HepG2 (cell line): ENCODE data around the gene NCOR2. TPM values are rescaled to one million over a fixed set of nuclear protein-coding genes. Genes with fewer than 3 reads are reported as not detected.

ENCODE experiments used
- ATAC-seq: fragments of 200-7000 bp; cut with Tn5 transposase; 3 replicates; pipeline ENCODE4 v1.9.1; 2020; ENCODE audit warnings: mild to moderate bottlenecking, moderate library complexity
- BruUV-seq: library from RNA; stranded (reverse); fragments of 400-500 nt; replicated peaks from 2 replicates; lab custom pipeline; 2021; lab: Mats Ljungman, UMichigan
- CTCF ChIA-PET: fragments of 300-600 bp; formaldehyde crosslinking; extraction: SDS; loops from one replicate; lab custom pipeline; 2021; ENCODE audit warnings: low total read pairs, inconsistent platforms, low intra/inter-chr PET ratio; lab: Yijun Ruan, JAX
- POLR2A ChIA-PET: fragments of 350-600 bp; sonication (Branson Sonifier 250); formaldehyde crosslinking; loops from one replicate; lab custom pipeline; 2020; ENCODE audit warnings: antibody characterized with exemption, inconsistent platforms; lab: Yijun Ruan, JAX
- DNase-seq: peaks from one replicate; pipeline ENCODE4 v3.0.0-alpha.2; 2015; ENCODE audit warnings: low spot score
- FAIRE-seq: peaks from 3 replicates; lab custom pipeline; 2011; peaks lifted over from hg19 to GRCh38; lab: Jason Lieb, UNC
- H2AFZ ChIP-seq: one replicate; pipeline ENCODE4 v1.6.1; 2011; ENCODE audit warnings: low read length, inconsistent platforms
- H3K27ac ChIP-seq: fragments of 300-600 bp; 3 replicates; pipeline ENCODE4 v1.8.0; 2011; ENCODE audit warnings: mixed run types, mild to moderate bottlenecking, mixed read lengths, low read length, inconsistent platforms; ENCODE audit not compliant: insufficient read depth; ENCODE audit errors: extremely low read length
- H3K27me3 ChIP-seq, 2 experiments: fragments of 200-600 bp in 1 of 2; 2 replicates in 1 of 2; 3 replicates in 1 of 2; pipeline versions ENCODE4 v1.6.0 to v1.8.0; 2011; ENCODE audit warnings: low read length in 2 of 2, mild to moderate bottlenecking in 2 of 2, moderate library complexity in 2 of 2, inconsistent platforms in 1 of 2; ENCODE audit not compliant: insufficient read depth in 2 of 2, control insufficient read depth in 1 of 2
- H3K36me3 ChIP-seq, 2 experiments: fragments of 200-600 bp in 1 of 2; replicated peaks in 1 of 2; 2 replicates in 1 of 2; 3 replicates in 1 of 2; pipeline versions ENCODE4 v1.5.1 to v1.8.0; 2011; ENCODE audit warnings: low read length in 2 of 2, inconsistent platforms in 1 of 2; ENCODE audit not compliant: insufficient read depth in 2 of 2, control insufficient read depth in 1 of 2
- H3K4me1 ChIP-seq: 2 replicates; pipeline ENCODE4 v1.5.1; 2012; ENCODE audit warnings: low read length, inconsistent platforms; ENCODE audit not compliant: insufficient read depth
- H3K4me2 ChIP-seq: 2 replicates; pipeline ENCODE4 v1.6.0; 2011; ENCODE audit warnings: low read depth, low read length, inconsistent platforms
- H3K4me3 ChIP-seq, 3 experiments: fragments of 200-600 bp in 1 of 3; sonication (generic), shearing (Covaris generic) in 1 of 3; replicated peaks in 1 of 3; 2 replicates each; pipeline ENCODE4 v1.5.1; 2011 to 2016; ENCODE audit warnings: low read length in 3 of 3, inconsistent platforms in 2 of 3, low read depth in 2 of 3, mild to moderate bottlenecking in 2 of 3, control low read depth in 1 of 3, mixed read lengths in 1 of 3; ENCODE audit not compliant: insufficient read depth in 1 of 3
- H3K79me2 ChIP-seq: one replicate; pipeline ENCODE4 v1.6.1; 2011; ENCODE audit warnings: low read length, inconsistent platforms; ENCODE audit not compliant: insufficient read depth
- H3K9ac ChIP-seq: 2 replicates; pipeline ENCODE4 v1.6.0; 2011; ENCODE audit warnings: mild to moderate bottlenecking, low read depth, low read length, inconsistent platforms; ENCODE audit not compliant: insufficient read depth
- H3K9me3 ChIP-seq: 2 replicates; pipeline ENCODE4 v1.5.1; 2012; ENCODE audit warnings: mild to moderate bottlenecking, low read length
- H4K20me1 ChIP-seq: 2 replicates; pipeline ENCODE4 v1.6.0; 2011; ENCODE audit warnings: inconsistent platforms, mild to moderate bottlenecking, low read length, moderate library complexity; ENCODE audit not compliant: insufficient read depth
- BCL6 ChIP-seq: IDR thresholded peaks from 2 replicates; pipeline ENCODE4 v1.6.1; 2016; ENCODE audit warnings: missing genetic modification reagents, missing compliant biosample characterization
- GATAD1 ChIP-seq: IDR thresholded peaks from 2 replicates; pipeline ENCODE4 v1.6.1; 2016; ENCODE audit warnings: missing genetic modification reagents, missing compliant biosample characterization
- HDAC6 ChIP-seq: fragments of 200-600 bp; sonication (generic); IDR thresholded peaks from 2 replicates; pipeline ENCODE4 v1.7.0; 2017; ENCODE audit warnings: mild to moderate bottlenecking, antibody characterized with exemption, low read length, low read depth
- HNF4A ChIP-seq: sonication (generic); formaldehyde crosslinking; IDR thresholded peaks from 2 replicates; pipeline ENCODE4 v1.4.0; 2020; ENCODE audit warnings: missing genetic modification reagents
- HOXA9 ChIP-seq: sonication (generic); formaldehyde crosslinking; IDR thresholded peaks from 2 replicates; pipeline ENCODE4 v1.8.1; 2022; ENCODE audit warnings: missing genetic modification reagents, mild to moderate bottlenecking, moderate library complexity, borderline replicate concordance
- KDM2A ChIP-seq: sonication (generic); formaldehyde crosslinking; IDR thresholded peaks from 2 replicates; pipeline ENCODE4 v1.4.0; 2020; ENCODE audit warnings: low read depth, missing genetic modification reagents, borderline replicate concordance
- NFKBIZ ChIP-seq: IDR thresholded peaks from 2 replicates; pipeline ENCODE4 v1.6.1; 2018; ENCODE audit warnings: missing genetic modification reagents, missing compliant biosample characterization
- PCBP2 ChIP-seq: fragments of 200-400 bp; formaldehyde crosslinking; optimal IDR thresholded peaks from 2 replicates; pipeline ENCODE3; 2018; ENCODE audit warnings: low read length, low read depth; ENCODE audit not compliant: poor library complexity, severe bottlenecking
- RBFOX2 ChIP-seq: fragments of 200-400 bp; formaldehyde crosslinking; IDR thresholded peaks from 2 replicates; pipeline ENCODE4 v1.6.1; 2017; ENCODE audit warnings: low read depth, mild to moderate bottlenecking, low read length
- SCMH1 ChIP-seq: sonication (generic); formaldehyde crosslinking; IDR thresholded peaks from 2 replicates; pipeline ENCODE4 v1.9.0; 2021; ENCODE audit warnings: missing genetic modification reagents, mild to moderate bottlenecking, borderline replicate concordance
- ZBTB26 ChIP-seq: IDR thresholded peaks from 2 replicates; pipeline ENCODE4 v1.6.1; 2016; ENCODE audit warnings: missing compliant biosample characterization, missing genetic modification reagents, borderline replicate concordance
- ZC3H13 ChIP-seq: sonication (generic); formaldehyde crosslinking; IDR thresholded peaks from 2 replicates; pipeline ENCODE4 v1.8.1; 2023; ENCODE audit warnings: mild to moderate bottlenecking, missing genetic modification reagents, moderate library complexity
- ZNF558 ChIP-seq: sonication (generic); formaldehyde crosslinking; IDR thresholded peaks from 2 replicates; pipeline ENCODE4 v1.9.0; 2022; ENCODE audit warnings: mild to moderate bottlenecking, missing genetic modification reagents, borderline replicate concordance
- ZNF691 ChIP-seq: sonication (generic); formaldehyde crosslinking; IDR thresholded peaks from 2 replicates; pipeline ENCODE4 v1.4.0; 2020; ENCODE audit warnings: missing genetic modification reagents, low read depth, mild to moderate bottlenecking, borderline replicate concordance
- WGBS: methylation state at CpG from one replicate; pipeline ENCODE4 v1.1.6; 2017; ENCODE audit warnings: low lambda C conversion rate; 5-methylcytosine and 5-hydroxymethylcytosine counted together
- in situ Hi-C: cut with HindIII; loops from 2 replicates; pipeline ENCODE4 v1.10.0; 2017; ENCODE audit warnings: low pct_unique_long_range_greater_than_20kb; ENCODE audit not compliant: extremely low pct_ligation_motif_present
- intact Hi-C: fragments of 100-400 bp; cut with micrococcal nuclease; formaldehyde crosslinking; loops from one replicate; pipeline ENCODE4 v1.10.0; 2022; ENCODE audit not compliant: unreplicated experiment
- polyA plus RNA-seq, 8 experiments: library from polyadenylated mRNA; depleted of rRNA in 3 of 8; stranded (reverse) in 7 of 8; unstranded in 1 of 8; fragments of >200 nt; fragmentation: Illumina TruSeq in 4 of 8; extraction: Trizol in 4 of 8; gene quantifications; 2 replicates each; pipeline versions ENCODE4 v1.2.1 to v1.2.3, GENCODE V29; 2011 to 2016; ENCODE audit warnings: low read depth in 4 of 8, missing spikeins in 1 of 8, mixed read lengths in 1 of 8; ENCODE audit not compliant: insufficient read depth in 1 of 8
- total RNA-seq, 5 experiments: library from RNA; depleted of rRNA; stranded (reverse); fragments of >200 nt; fragmentation: Illumina TruSeq; extraction: Trizol; gene quantifications; 2 replicates each; pipeline ENCODE4 v1.2.3, GENCODE V29; 2016; ENCODE audit warnings: low read depth in 1 of 5

Gene NCOR2
- total and polyA plus RNA-seq, 2 of the 13 experiments (the other 11 are each of a cell fraction or from before 2014, with no cell fraction given): 4.5 to 5.7 TPM

- DNase-seq (no peak), ATAC-seq (peak; percentile 20; the same call in 2 of the 3 replicates), FAIRE-seq (no peak)
- BruUV-seq: no TSS peak
- ChIA-PET POLR2A (no interaction called here), CTCF (no interaction called here)
- WGBS: 96% methylated on average over 9 of the region's 15 CpGs
- Histone ChIP-seq H2AFZ (no peak overlapping the region), H3K9ac (no peak overlapping the region), H3K79me2 (peaks cover 73% of the 10 kb centered on the region), H4K20me1 (peaks cover 26% of the 10 kb centered on the region)
- in situ Hi-C loops: no loop called here
- TF ChIP-seq PCBP2 (no peak), BCL6 (no peak), GATAD1 (CRISPR knock-in tag) (no peak), RBFOX2 (no peak), HNF4A (CRISPR knock-in tag) (no peak), ZNF691 (CRISPR knock-in tag) (no peak), SCMH1 (no peak), ZNF558 (CRISPR knock-in tag) (no peak), HOXA9 (CRISPR knock-in tag) (no peak), ZC3H13 (CRISPR knock-in tag) (no peak), KDM2A (CRISPR knock-in tag) (no peak), ZBTB26 (CRISPR knock-in tag) (no peak), HDAC6 (no peak), NFKBIZ (no peak)
- TF ChIP-seq, all 625 proteins: peak for 0
- no peak overlapping the region for H3K4me2 ChIP-seq
- H3K27me3 ChIP-seq: no peaks in the 10 kb centered on the region
- no peak overlapping the region for H3K27ac ChIP-seq
- H3K4me3 ChIP-seq: no peak overlapping the region
- H3K9me3 ChIP-seq: no peaks in the 10 kb centered on the region
- peaks cover 10% of the 10 kb centered on the region; the same call in 1 of the 2 replicates for H3K4me1 ChIP-seq
- no peaks in the 10 kb centered on the region; a peak in 1 of 5 replicates for H3K36me3 ChIP-seq
- intact Hi-C loops: no loop called here
These were observed 9.7 kb downstream of the NCOR2 start for GRCh38 chr12:124557518-124558223.
